GM19438 (cell line): Measurements from ENCODE around the gene RHBDF2.

Experiments
- ATAC-seq: cut with Tn5 transposase; IDR thresholded peaks from one replicate; pipeline ENCODE4 v1.9.1; 2021; ENCODE audit warnings: low read depth; ENCODE audit not compliant: unreplicated experiment

The RHBDF2 gene

DNA sequence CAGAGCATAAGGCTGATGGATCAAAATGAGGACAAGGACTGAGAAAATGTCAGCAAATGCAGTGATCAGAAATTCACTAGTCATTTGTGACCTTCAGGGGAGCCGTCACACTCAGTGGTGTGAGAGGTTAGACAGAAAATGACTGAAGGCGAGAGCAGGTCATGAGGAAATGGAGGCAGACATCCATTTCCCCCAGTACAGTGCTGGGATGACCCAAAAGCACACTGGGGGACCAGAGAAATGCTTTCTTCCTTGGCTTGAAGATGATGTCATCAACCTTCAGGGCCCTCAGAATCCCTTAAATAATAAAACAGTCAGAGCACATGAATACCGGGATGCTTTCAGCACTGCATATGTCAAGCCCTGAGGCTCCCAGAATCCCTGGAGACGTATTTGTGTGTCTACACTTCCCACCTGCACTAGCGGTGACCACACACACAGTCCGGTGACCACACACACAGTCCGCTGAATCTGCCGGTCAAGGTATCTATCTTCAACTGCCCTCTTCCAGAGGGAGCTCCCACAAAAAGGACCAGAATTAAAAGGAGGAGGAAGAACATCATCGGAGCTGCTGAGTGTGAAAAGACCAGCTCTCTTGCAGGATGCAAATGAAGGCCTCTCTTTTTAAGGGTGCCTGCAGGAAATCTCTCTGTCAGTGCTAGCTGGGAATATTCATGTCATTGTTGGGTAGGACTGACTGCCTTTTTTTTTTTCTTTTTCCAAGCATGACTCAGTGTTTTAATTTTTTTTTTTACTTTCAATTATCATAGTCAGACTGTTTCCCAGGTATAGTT, 56.5 kb downstream of the RHBDF2 start:
- no peak for ATAC-seq

DNA sequence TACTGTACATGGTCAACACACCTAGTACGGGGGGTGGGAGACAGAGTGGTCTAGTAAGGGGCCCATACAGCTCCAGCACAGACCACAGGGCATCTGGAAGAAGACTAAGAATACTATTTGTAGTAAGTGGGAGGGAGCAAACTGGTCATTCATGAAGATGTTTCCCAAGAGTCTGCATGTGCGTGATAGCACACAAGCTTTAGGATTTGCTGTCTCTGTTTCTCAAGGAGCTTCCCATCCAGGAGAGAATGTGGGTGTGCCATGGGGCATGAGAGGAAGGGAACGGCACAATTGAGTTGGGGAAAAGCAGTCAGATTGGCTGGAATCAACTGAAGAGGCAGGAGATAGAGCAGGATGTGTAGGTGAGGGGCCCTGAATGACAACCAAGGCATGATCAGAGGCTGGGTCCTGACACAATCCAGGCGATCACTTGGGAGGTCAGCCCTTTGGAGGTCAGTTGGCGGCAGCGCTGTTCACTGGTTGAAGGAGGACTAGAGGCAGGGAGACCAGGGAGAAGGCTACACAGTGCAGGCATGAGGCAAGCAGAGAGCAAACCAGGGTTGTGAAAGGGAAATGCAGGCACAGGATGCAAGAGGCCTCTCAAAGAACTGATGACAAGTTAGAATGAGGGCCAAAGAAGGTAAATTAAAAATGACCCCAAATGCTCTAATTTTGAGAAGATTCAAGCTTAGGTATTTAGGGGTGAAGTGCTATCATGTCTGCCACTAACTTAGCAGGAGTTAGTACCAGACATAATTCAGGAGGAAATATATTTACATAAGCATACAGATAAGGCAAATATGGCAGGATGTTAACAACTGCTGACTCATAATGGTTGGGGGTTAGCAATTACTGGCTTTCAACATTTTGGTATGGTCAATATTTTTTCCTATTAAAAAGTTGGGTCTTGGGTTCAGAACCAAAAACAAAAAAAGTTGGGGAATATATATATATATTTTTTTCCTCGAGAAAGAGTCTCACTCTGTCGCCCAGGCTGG, 58.6 kb downstream of the RHBDF2 start:
- no peak for ATAC-seq

DNA sequence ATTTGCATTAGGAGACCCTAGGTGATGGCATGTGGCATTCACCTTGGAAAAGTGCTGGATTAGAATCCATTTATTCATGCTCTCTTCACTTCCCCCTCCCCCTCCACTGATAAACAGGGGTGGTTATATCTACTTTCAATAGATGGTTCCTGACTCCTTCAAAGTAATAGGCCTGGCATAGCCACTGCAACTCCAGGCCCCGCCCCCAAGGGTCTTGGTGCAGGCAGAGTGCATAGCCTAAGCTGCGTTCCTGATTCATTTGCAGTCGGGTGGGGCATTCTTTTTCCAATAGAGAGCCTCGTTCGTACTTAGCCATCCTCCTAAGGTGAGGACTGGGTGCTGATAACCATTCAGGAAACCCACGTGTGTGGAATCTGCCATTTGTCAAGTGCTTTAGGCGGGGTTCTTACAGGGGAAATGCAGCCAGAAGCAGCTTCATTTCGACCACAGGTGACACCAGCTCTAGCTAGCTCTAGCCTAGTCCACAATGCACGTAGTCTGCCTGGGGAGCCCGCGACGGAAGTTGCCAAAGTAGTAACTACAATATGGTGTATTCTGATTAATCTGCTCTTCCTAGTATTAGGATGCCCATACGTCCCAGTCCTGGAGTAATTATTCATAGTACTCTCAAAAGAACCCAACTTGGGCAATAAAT, 59.4 kb downstream of the RHBDF2 start:
- no peak for ATAC-seq

DNA sequence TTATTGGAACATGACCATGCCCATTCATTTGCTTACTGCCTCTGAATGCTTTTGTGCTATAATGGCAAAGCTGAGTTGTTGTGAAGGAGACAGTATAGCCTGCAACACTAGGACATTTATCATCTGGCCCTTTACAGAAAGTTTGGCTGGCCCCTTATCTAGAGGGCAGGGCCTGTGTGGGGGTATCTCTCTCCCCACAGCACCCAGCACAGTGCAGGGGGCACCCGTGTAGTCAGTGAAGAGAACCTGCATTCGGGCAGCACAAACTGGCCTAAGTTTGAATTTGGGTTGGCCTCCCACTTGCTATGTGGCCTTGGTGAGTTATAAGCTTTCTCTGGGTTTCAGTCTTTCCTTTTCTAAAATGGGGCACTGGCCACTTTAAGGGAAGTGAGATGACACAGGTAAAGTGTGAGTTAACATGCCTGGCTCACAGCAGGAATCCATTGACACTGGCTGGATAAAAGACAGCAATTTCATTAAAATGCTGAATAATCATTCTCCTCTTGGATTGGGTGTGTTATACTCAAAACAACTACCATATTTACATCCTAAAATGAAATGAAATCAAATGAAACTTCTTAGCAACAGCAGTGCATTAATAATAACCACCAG, 60.4 kb downstream of the RHBDF2 start:
- no peak for ATAC-seq

DNA sequence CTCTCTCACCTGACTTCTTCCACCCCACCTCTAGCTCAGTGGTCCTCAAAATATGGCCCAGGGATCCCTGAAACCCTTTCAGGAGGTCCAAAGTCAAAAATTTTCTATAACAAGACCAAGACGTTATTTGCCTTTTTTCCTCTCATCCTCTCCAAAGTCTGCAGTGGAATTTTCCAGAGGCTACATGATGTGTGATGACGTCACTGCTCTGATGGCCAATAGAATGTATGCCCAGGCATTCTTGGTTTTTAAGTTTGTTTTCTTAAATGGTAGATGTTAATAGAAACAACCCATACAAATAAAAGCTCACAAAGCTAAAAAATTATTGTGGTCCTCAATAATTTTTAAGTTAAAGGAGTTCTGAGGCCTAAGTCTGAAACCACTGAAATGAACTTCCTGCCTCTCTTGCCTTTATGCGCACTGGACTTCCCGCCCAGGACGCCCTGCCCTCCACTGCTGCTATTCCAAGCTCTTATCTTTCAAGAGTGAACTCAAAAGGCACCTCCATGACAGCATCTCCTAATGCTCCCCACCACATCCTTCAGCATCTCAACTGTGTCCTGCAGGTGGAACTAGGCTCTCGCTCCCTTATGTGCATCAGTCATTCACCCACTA, 61.8 kb downstream of the RHBDF2 start:
- ATAC-seq: no peak

DNA sequence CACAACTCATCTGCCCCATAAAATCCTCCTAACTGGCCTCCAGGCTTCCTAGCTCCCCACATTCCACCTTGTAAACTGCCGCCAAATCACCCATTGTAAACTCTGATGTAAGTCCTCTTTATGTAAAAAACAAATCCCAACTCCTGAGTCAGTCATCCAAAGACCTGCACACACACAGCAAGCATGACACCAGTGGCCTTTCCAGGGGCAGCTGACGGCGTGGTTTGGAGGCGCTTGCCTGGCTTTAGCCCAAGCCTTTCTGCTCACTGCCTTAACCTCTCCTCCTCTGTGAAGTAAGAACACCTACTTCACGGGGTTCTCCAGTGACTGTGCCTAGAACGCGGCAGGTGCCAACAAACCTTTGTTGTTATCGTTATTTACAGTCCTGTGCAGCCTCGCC, 62.3 kb downstream of the RHBDF2 start:
- ATAC-seq: no peak

DNA sequence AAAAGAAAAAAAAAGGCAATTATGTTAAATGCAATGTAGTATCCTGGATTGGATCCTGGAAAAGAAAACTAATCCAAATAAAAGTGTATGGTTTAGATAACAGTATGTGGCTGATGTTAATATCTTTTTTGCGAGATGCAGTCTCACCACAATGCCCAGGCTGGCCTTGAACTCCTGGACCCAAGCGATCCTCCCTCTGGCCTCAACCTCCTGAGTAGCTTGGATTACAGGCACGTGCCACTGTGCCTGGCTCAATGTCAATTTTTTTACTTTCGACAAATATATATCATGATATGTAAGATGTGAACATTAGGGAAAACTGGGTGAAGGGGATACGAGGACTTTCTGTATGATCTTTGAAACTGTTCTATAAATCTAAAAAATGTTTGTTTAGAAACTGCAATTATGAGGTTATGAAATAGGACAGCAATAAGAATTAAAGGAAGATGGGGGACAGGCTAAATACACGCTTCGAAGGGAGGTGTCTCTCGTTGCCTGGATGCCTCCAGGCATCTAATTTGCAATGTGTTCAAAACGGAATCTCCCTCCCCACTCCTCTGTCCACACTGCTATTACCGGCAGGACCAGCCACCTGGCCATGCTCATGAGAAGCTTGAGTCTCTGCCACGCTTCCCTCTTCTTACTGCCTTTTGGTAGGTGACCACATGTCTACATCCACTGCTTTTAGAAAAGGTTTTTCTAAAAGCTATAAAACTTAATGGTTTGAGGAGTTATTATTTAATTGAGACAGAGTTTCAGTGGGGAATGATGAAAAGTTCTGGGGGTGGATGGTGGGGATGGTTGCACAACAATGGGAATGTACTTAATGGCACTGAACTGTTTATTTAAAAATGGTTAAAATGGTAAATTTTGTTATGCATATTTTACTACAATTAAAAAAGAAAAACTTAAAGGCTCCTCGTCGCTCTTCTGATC, 63.5 kb downstream of the RHBDF2 start:
- no peak for ATAC-seq

DNA sequence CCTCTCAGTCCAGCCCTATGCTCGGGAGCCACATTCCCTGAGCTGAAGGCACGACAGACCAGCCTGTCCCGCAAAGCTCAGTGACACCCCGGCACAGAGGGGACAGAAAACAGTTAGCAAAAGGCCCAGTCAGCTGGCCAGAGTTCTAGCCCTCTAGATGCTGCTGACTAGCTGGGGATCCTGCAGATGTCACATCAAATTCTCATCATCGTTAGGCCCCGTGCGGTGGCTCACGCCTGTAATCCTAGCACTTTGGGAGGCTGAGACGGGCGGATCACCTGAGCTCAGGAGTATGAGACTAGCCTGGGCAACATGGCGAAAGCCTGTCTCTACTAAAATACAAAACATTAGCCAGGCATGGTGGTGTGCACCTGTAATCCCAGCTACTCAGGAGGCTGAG, 65.5 kb downstream of the RHBDF2 start:
- ATAC-seq: no peak

DNA sequence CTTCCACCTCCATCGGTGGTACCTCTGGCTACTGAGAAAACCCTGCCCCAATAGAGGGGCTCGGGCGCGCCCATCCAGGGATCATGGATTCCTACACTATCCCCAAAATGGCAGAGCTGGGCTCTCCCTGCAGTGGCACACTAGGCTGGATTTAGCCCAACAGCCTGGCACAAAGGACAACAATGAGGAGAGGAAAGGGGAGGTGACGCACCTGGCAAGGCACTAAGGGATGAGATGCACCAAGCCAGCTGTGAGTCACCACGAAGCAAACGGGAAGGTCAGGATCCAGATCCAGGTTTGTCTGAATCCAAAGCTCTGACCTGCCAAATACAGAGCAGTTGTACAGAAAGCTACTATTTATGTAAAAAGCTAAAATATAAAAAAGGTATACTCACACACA, 66.4 kb downstream of the RHBDF2 start:
- ATAC-seq: no peak

DNA sequence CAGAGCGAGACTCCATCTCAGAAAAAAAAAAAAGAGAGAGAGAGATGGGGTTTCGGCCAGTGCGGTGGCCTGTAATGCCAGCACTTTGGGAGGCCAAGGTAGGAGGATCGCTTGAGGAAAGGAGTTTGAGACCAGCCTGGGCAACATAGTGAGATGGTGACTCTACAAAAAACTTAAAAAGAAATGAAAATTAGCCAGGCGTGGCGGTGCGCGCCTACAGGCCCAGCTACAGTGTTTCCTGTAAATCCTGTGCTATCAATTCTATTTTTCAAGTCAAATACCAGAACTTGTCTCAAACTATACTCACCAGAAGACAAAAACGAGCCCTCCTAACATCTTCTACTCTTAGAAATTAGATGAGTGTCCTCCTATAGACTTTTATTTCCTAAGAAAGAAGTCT, 67.5 kb downstream of the RHBDF2 start:
- no peak for ATAC-seq

DNA sequence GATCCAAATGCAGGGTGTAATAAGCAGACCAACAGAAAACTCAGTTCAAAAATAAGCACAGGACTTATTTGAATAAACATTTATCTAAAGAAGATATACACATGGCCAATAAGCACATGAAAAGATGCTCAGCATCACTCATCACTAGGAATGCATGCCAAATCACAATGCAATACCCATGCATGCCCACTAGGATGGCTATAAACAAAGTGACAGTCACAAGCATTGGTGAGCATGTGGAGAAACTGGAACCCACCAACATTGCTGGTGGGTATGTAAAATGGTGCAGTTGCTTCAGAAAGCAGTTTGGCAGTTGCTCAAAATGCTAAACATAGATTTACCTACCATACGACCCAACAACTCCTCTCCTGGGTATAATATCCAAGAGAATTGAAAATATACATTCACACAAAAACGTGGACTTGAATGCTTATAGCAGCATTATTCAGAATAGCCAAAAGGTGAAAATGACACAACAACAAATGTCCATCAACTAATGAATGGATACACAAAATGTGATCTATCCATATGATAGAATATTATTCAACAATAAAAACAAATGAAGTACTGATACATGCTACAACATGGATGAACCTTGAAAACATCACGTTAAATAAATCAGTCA, 68.4 kb downstream of the RHBDF2 start:
- ATAC-seq: no peak

DNA sequence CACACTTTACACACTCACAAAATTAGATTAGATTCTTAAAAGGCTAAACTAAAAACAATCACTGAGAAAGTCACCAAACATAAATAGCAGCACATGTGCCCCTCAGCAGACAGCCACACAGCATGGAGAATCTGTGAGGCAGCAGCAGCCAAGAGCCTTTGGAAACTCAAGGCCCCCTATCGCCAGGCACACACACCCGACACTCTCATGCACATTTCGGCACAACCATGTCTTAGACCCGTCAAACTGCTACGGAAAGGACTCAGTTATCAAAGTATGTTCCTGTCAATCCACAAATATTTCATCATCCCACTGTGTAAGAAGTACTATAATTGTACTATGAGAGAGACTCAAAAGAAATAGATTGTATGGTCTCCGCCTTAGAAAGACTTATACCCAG, 69.2 kb downstream of the RHBDF2 start:
- ATAC-seq: no peak

DNA sequence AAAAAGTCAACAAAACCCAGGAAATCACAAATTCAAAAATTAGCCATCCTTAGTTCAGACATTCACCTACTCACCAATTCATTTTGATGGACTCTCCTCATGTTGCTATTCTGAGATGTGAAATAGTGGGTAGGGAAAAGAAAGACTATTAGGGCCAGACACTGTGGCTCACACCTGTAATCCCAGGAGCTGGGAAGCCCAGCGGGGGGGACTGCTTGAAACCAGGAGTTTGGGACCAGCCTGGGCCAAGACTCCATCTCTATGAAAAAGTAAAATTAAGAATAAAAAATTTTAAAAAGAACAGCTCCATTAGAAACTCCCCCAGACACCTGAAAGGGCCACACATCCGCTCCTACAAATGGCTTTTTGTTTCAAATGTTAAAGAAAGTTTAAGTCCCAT, 69.7 kb downstream of the RHBDF2 start:
- no peak for ATAC-seq

DNA sequence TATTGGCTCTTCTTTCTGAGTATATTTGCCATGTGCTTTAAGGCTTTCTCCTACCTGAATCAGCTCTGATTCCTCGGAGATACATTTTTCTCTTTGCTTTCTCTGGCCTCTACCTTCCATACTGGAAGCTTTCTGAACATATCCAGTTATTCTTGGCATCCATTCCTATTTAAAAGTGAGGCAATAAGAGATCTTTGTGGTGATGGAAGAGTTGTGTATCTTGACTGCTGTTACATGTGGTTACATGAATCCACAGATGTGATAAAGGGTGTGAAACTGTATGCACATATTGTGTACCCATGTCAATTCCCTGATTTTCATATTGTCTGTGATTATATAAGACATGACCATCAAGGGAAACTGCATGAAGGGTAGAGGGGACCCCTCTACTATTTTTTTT, 72.7 kb downstream of the RHBDF2 start:
- no peak for ATAC-seq

DNA sequence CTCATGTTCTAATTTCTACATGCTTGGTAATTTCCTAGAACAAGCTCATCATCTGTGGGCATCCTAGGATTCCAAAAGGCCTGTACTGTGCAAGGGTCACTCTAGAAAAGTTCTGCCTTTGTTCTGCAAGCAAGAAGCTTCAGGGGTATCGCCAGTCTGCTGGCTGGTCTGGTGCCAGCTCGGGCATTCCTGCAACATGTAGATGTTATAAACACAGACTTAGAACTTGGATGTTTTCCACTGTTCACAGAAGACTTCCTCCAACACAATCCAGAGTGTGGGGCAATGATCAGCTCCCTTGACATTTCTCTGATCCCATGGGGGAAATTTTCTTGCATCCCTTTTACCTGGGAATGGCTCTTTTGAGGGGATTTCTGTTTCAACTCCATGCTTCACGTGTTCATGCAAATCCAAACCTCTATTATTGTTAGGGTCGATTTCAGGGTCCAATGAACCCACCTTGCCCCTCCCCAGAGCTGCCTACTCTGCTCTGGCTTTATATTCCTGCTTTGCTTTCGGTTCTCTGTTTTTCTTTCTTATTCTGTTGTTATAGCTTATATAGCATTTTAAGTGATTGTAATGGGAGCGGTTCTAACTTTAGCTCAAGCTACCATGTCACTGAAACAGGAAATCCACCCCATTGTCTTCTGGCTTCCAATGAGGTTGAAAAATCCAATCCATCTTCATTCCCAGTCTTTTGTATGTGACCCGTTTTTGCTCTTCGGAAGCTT, 73.6 kb downstream of the RHBDF2 start:
- ATAC-seq: no peak

DNA sequence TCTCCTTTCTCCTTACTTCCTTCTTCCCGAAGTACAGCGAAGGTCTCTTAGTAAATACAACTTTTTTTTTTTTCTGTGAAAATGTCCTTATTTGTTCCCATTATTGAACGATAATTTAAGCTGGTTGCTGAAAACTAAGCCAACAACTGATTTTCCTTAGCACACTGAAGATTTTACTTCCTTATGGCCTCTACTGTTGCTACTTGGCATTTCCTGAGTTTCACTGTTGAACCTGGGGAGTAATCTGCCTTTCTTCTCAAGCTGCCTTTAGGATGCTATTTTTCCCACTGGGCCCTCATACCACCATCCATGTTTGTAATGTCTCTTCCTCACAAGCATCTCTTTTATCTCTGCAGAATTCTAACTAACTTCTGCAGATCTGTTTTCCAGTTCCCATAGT, 74.4 kb downstream of the RHBDF2 start:
- no peak for ATAC-seq

DNA sequence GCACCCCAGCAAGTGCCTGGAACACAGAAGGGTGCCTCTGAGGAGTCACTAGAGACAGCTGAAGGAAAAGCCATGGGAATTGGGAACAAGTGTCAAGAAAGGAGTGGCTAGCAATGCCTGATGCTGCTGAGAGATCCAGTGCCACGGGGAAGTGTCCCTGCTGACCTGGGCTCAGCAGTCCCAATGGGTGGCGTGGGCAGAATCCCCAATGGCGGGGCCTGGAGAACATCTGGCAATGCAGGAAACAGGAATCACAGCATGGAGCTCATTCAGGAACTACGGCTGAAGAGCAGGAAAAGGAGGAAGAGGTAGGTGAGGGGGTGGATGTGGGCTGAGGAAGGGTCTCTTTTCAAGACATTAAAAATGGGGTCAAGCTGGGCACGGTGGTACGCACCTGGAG, 78.4 kb downstream of the RHBDF2 start:
- ATAC-seq: no peak

DNA sequence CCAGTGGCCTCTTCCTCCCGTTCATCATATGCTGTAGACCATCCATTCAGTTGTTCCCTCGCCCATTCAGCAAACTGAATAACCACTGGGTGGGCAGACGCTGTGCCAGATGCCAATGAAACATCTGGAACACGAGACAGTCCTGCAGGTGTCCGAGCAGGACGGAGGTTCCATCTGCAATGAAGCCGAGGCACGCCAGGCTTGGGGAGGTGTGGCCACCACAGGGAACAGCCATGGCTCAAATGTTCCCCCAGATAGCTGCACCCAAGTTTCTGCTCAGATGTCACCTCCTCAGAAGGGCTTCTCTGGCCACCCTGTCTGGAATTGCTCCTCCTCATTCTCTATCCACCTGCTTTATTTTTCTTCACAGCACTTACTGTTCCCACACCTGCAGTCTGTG, 78.8 kb downstream of the RHBDF2 start:
- ATAC-seq: no peak
